K562 (cell line): ENCODE results near the gene BTRC.

ENCODE experiments used
- ATF2 ChIP-seq: sonication (generic); formaldehyde crosslinking; IDR thresholded peaks from 2 replicates; pipeline ENCODE4 v1.8.1; 2022; ENCODE audit warnings: missing genetic modification reagents
- CTCF ChIP-seq, 3 experiments: IDR thresholded peaks in 2 of 3; conservative IDR thresholded peaks in 1 of 3; 2 replicates each; pipeline ENCODE4 v1.5.1; 2011 to 2012; ENCODE audit warnings: low read length in 3 of 3, mild to moderate bottlenecking in 3 of 3, control low read depth in 2 of 3, improper control_type of control experiment in 1 of 3, inconsistent platforms in 1 of 3, low read depth in 1 of 3, mixed read lengths in 1 of 3, moderate library complexity in 1 of 3; ENCODE audit not compliant: insufficient read depth in 2 of 3
- E2F1 ChIP-seq: sonication (generic); formaldehyde crosslinking; IDR thresholded peaks from 2 replicates; pipeline ENCODE4 v1.8.1; 2023; ENCODE audit warnings: mild to moderate bottlenecking, missing genetic modification reagents, moderate library complexity
- EZH2 ChIP-seq: IDR thresholded peaks from 2 replicates; pipeline ENCODE4 v1.6.1; 2012; ENCODE audit warnings: low read depth, mild to moderate bottlenecking, inconsistent platforms, low read length, borderline replicate concordance
- SPI1 ChIP-seq: IDR thresholded peaks from 2 replicates; pipeline ENCODE4 v1.6.1; 2011; ENCODE audit warnings: low read depth, low read length, control low read depth, borderline replicate concordance
- TAF9B ChIP-seq: fragments of 450-650 bp; IDR thresholded peaks from 2 replicates; pipeline ENCODE4 v1.6.1; 2018; ENCODE audit warnings: mild to moderate bottlenecking; ENCODE audit not compliant: partially characterized antibody
- TFAP4 ChIP-seq: sonication (generic); formaldehyde crosslinking; IDR thresholded peaks from 2 replicates; pipeline ENCODE4 v1.8.0; 2022; ENCODE audit warnings: missing genetic modification reagents, mild to moderate bottlenecking, moderate library complexity, borderline replicate concordance
- ZBTB26 ChIP-seq: fragments of 450-650 bp; formaldehyde crosslinking; IDR thresholded peaks from 2 replicates; pipeline ENCODE4 v1.4.0; 2022; ENCODE audit warnings: missing genetic modification characterization
- ZNF639 ChIP-seq, 2 experiments: fragments of 200-800 bp in 1 of 2; sonication (Bioruptor generic) in 1 of 2; sonication (generic) in 1 of 2; formaldehyde crosslinking in 1 of 2; IDR thresholded peaks in 1 of 2; conservative IDR thresholded peaks in 1 of 2; 2 replicates each; pipeline versions ENCODE4 v1.5.0 to v1.6.1; 2016 to 2020; ENCODE audit warnings: missing compliant biosample characterization in 1 of 2, missing genetic modification characterization in 1 of 2, missing genetic modification reagents in 1 of 2

- TF ChIP-seq SPI1, result no peak
- no peak for TF ChIP-seq CTCF (IDR thresholded peaks at IDR 0.05 in 2 of 3, conservative IDR thresholded peaks at IDR 0.05 in 1 of 3; ENCODE audit: insufficient read depth in 2 of 3, low read depth in 1 of 3, low read length in 3 of 3)
- no peak for TF ChIP-seq ZNF639 (CRISPR knock-in tag; conservative IDR thresholded peaks at IDR 0.05 in 1 of 2, IDR thresholded peaks at IDR 0.05 in 1 of 2)
- TF ChIP-seq E2F1 (CRISPR knock-in tag), result no peak
- no peak for TF ChIP-seq EZH2
- TF ChIP-seq ATF2 (CRISPR knock-in tag), result no peak
- no peak for TF ChIP-seq TFAP4 (CRISPR knock-in tag)
- no peak for TF ChIP-seq TAF9B
- TF ChIP-seq ZBTB26 (CRISPR knock-in tag), result no peak
Measured at GRCh38 chr10:101464599-101464998, 110.6 kb downstream of the BTRC start.
